ENCODE data around the gene OOSP3.
"Not testable (repeated sequence)": the region's sequence is repeated elsewhere in the genome, so short reads cannot be mapped to it uniquely, and the experiment has no call there.

OOSP3 gene

DNA sequence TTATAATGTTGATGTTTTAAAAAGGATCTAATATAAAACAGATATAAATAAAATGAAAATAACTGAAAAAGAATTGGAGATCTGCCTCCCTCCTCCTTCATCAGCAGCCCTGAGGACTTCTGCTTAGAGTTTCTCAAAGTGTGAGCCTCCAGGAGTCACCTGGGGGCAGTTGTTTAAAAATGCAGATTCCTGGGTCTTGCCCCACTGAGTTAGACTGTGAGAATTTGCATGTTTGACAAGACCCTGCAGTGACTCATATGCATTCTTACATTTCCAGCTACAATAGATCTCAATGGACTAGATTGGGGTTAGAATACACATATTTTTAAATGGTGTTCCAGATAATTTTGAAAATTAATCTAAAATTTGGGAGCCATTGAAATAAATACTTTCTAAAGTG is 798 bp upstream of the OOSP3 start:
- Histone ChIP-seq H3K36me3 (replicated peaks; ENCODE audit: insufficient read depth, low read length) (no peaks in the 10 kb centered on the region), H3K79me2 (ENCODE audit: low read length) (no peaks in the 10 kb centered on the region), H3K4me2 (ENCODE audit: low read depth, low read length) (no peak overlapping the region), H3K9me2 (replicated peaks; ENCODE audit: insufficient read depth, low read length) (no peaks in the 10 kb centered on the region), H2AFZ (ENCODE audit: low read length) (no peak overlapping the region), H3K4me1 (ENCODE audit: low read length) (no peaks in the 10 kb centered on the region), H3K9me3 (replicated peaks; ENCODE audit: insufficient read depth, low read length) (no peaks in the 10 kb centered on the region), H4K20me1 (ENCODE audit: insufficient read depth, low read length) (no peaks in the 10 kb centered on the region), H3K4me3 (ENCODE audit: low read length) (no peak overlapping the region), H3F3A (ENCODE audit: insufficient read depth, low read length) (no peaks in the 10 kb centered on the region), H3K27ac (ENCODE audit: low read length) (no peak overlapping the region), H3K27me3 (replicated peaks; ENCODE audit: insufficient read depth, low read length) (no peaks in the 10 kb centered on the region), H3K9ac (ENCODE audit: low read length) (no peak overlapping the region)
- no peak for DNase-seq
- no peak for TF ChIP-seq EZH2 (optimal IDR thresholded peaks at IDR 0.05; ENCODE audit: low read depth, low read length)
- TF ChIP-seq CTCF (IDR thresholded peaks at IDR 0.05; ENCODE audit: low read length): no peak
- no peak for TF ChIP-seq EZH2phosphoT487 (IDR thresholded peaks at IDR 0.05; ENCODE audit: low read length)

DNA sequence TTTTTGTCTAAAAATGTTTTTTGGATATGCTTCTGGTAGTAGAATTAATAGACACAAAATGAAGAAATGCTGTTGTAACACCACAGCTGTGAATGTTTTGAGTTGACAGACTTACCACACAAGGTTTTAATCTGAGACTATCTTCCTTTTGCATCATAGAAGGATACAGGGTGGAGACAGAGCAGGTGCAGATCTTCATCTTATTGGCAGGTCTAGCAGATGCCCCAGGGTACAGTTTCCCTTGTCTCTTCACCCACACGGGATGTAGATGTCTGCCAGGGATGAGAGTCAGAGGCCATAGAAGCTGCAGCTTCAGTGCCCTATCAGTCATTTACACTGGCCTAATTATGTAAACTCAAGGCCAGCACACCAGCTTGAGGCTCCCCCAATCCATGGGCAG is 985 bp downstream of the OOSP3 start:
- H3K27ac ChIP-seq (ENCODE audit: low read length): no peak overlapping the region
- no peaks in the 10 kb centered on the region for H3K79me2 ChIP-seq (ENCODE audit: low read length)
- H4K20me1 ChIP-seq (ENCODE audit: insufficient read depth, low read length): no peaks in the 10 kb centered on the region

GRCh38 chr11:59883597-59883996 is 5.0 kb downstream of the OOSP3 start:
- TF ChIP-seq EZH2phosphoT487 (IDR thresholded peaks at IDR 0.05; ENCODE audit: low read length) (no peak), EZH2 (optimal IDR thresholded peaks at IDR 0.05; ENCODE audit: low read depth, low read length) (no peak), CTCF (IDR thresholded peaks at IDR 0.05; ENCODE audit: low read length) (no peak)
- Histone ChIP-seq H3K4me2 (ENCODE audit: low read depth, low read length) (no peak overlapping the region), H3K4me1 (ENCODE audit: low read length) (no peaks in the 10 kb centered on the region), H3K9me3 (replicated peaks; ENCODE audit: insufficient read depth, low read length) (no peaks in the 10 kb centered on the region), H3K4me3 (ENCODE audit: low read length) (no peak overlapping the region), H3K79me2 (ENCODE audit: low read length) (no peaks in the 10 kb centered on the region), H3K9ac (ENCODE audit: low read length) (no peak overlapping the region), H3K27ac (ENCODE audit: low read length) (no peak overlapping the region), H3K9me2 (replicated peaks; ENCODE audit: insufficient read depth, low read length) (no peaks in the 10 kb centered on the region), H3K27me3 (replicated peaks; ENCODE audit: insufficient read depth, low read length) (no peaks in the 10 kb centered on the region), H2AFZ (ENCODE audit: low read length) (no peak overlapping the region), H3K36me3 (replicated peaks; ENCODE audit: insufficient read depth, low read length) (no peaks in the 10 kb centered on the region), H3F3A (ENCODE audit: insufficient read depth, low read length) (no peaks in the 10 kb centered on the region), H4K20me1 (ENCODE audit: insufficient read depth, low read length) (no peaks in the 10 kb centered on the region)
- no peak for DNase-seq

More for the DNA sequence above, 985 bp downstream of the OOSP3 start:
- no peak overlapping the region for H3K4me2 ChIP-seq (ENCODE audit: low read depth, low read length)
- no peak for DNase-seq
- no peaks in the 10 kb centered on the region for H3F3A ChIP-seq (ENCODE audit: insufficient read depth, low read length)
- no peak overlapping the region for H2AFZ ChIP-seq (ENCODE audit: low read length)
- H3K27me3 ChIP-seq (replicated peaks; ENCODE audit: insufficient read depth, low read length): no peaks in the 10 kb centered on the region
- no peaks in the 10 kb centered on the region for H3K36me3 ChIP-seq (replicated peaks; ENCODE audit: insufficient read depth, low read length)
- no peak for TF ChIP-seq CTCF (IDR thresholded peaks at IDR 0.05; ENCODE audit: low read length)
- no peak for TF ChIP-seq EZH2 (optimal IDR thresholded peaks at IDR 0.05; ENCODE audit: low read depth, low read length)
- TF ChIP-seq EZH2phosphoT487 (IDR thresholded peaks at IDR 0.05; ENCODE audit: low read length): no peak
- no peak overlapping the region for H3K9ac ChIP-seq (ENCODE audit: low read length)
- no peaks in the 10 kb centered on the region for H3K9me3 ChIP-seq (replicated peaks; ENCODE audit: insufficient read depth, low read length)
- H3K9me2 ChIP-seq (replicated peaks; ENCODE audit: insufficient read depth, low read length): no peaks in the 10 kb centered on the region
- H3K4me1 ChIP-seq (ENCODE audit: low read length): no peaks in the 10 kb centered on the region
- no peak overlapping the region for H3K4me3 ChIP-seq (ENCODE audit: low read length)

GRCh38 chr11:59887156-59887555 is 8.6 kb downstream of the OOSP3 start:
- not testable (repeated sequence) for H2AFZ ChIP-seq (ENCODE audit: low read length); H3K9ac ChIP-seq (ENCODE audit: low read length); H3K27ac ChIP-seq (ENCODE audit: low read length); H4K20me1 ChIP-seq (ENCODE audit: insufficient read depth, low read length); H3K36me3 ChIP-seq (replicated peaks; ENCODE audit: insufficient read depth, low read length); H3K4me3 ChIP-seq (ENCODE audit: low read length); H3K4me2 ChIP-seq (ENCODE audit: low read depth, low read length); H3K79me2 ChIP-seq (ENCODE audit: low read length); H3K9me3 ChIP-seq (replicated peaks; ENCODE audit: insufficient read depth, low read length); DNase-seq; H3F3A ChIP-seq (ENCODE audit: insufficient read depth, low read length); H3K27me3 ChIP-seq (replicated peaks; ENCODE audit: insufficient read depth, low read length); H3K9me2 ChIP-seq (replicated peaks; ENCODE audit: insufficient read depth, low read length); H3K4me1 ChIP-seq (ENCODE audit: low read length)
